GM23338 (cell line): ENCODE data around the gene FURIN. TPM values are rescaled to one million over a fixed set of nuclear protein-coding genes. Genes with fewer than 3 reads are reported as not detected.

ENCODE experiments used
- ATAC-seq: fragments of 200-7000 bp; cut with Tn5 transposase; 3 replicates; pipeline ENCODE4 v1.9.1; 2020
- DNase-seq: peaks from one replicate; pipeline ENCODE4 v3.0.0-alpha.2; 2015; ENCODE audit warnings: low spot score
- H2AFZ ChIP-seq: fragments of 200-600 bp; sonication (generic); 2 replicates; pipeline ENCODE4 v1.8.0; 2016; ENCODE audit warnings: antibody characterized with exemption, mild to moderate bottlenecking, moderate library complexity
- H3F3A ChIP-seq: fragments of 200-600 bp; sonication (generic); replicated peaks from 2 replicates; pipeline ENCODE4 v1.8.0; 2017; ENCODE audit warnings: antibody characterized with exemption, mixed run types, low read depth
- H3K27ac ChIP-seq: fragments of 200-600 bp; sonication (generic); 2 replicates; pipeline ENCODE4 v1.6.1; 2016; ENCODE audit warnings: low read depth
- H3K27me3 ChIP-seq: fragments of 200-600 bp; sonication (generic); 2 replicates; pipeline ENCODE4 v1.8.0; 2016; ENCODE audit warnings: mild to moderate bottlenecking, mixed run types, moderate library complexity; ENCODE audit not compliant: insufficient read depth
- H3K36me3 ChIP-seq: fragments of 200-600 bp; sonication (generic); 2 replicates; pipeline ENCODE4 v1.8.0; 2016; ENCODE audit warnings: mild to moderate bottlenecking; ENCODE audit not compliant: insufficient read depth
- H3K4me1 ChIP-seq: fragments of 200-600 bp; sonication (generic); 2 replicates; pipeline ENCODE4 v1.8.0; 2016; ENCODE audit warnings: mild to moderate bottlenecking, moderate library complexity; ENCODE audit not compliant: insufficient read depth
- H3K4me2 ChIP-seq: fragments of 200-600 bp; sonication (generic); 2 replicates; pipeline ENCODE4 v1.7.1; 2017; ENCODE audit warnings: mixed run types
- H3K4me3 ChIP-seq: fragments of 200-600 bp; sonication (generic); 2 replicates; pipeline ENCODE4 v1.6.1; 2016; ENCODE audit warnings: mixed run types
- H3K79me2 ChIP-seq: fragments of 200-600 bp; sonication (generic); replicated peaks from 2 replicates; pipeline ENCODE4 v1.8.0; 2017; ENCODE audit warnings: mild to moderate bottlenecking; ENCODE audit not compliant: insufficient read depth
- H3K9me2 ChIP-seq: fragments of 200-600 bp; sonication (generic); 2 replicates; pipeline ENCODE4 v1.8.0; 2017; ENCODE audit not compliant: insufficient read depth
- H4K20me1 ChIP-seq: fragments of 200-600 bp; sonication (generic); replicated peaks from 2 replicates; pipeline ENCODE4 v1.8.0; 2017; ENCODE audit warnings: mild to moderate bottlenecking; ENCODE audit not compliant: insufficient read depth
- H3K27ac Mint-ChIP-seq: 2 replicates; pipeline ENCODE4 v1.8.0; 2020; ENCODE audit warnings: inconsistent platforms, mild to moderate bottlenecking, moderate library complexity, mixed read lengths
- H3K27me3 Mint-ChIP-seq: 3 replicates; pipeline ENCODE4 v1.8.0; 2022; ENCODE audit warnings: low read depth, mild to moderate bottlenecking, moderate library complexity, mixed read lengths, inconsistent platforms; ENCODE audit not compliant: insufficient read depth, poor library complexity
- H3K36me3 Mint-ChIP-seq: 3 replicates; pipeline ENCODE4 v1.8.0; 2021; ENCODE audit warnings: low read depth, mild to moderate bottlenecking, inconsistent platforms, moderate library complexity, mixed read lengths
- H3K4me1 Mint-ChIP-seq: 3 replicates; pipeline ENCODE4 v1.8.0; 2020; ENCODE audit warnings: mild to moderate bottlenecking, inconsistent platforms, mixed read lengths
- H3K4me3 Mint-ChIP-seq: 3 replicates; pipeline ENCODE4 v1.8.0; 2021; ENCODE audit warnings: moderate library complexity, mild to moderate bottlenecking, inconsistent platforms, mixed read lengths
- H3K9me3 Mint-ChIP-seq: 3 replicates; pipeline ENCODE4 v1.8.0; 2020; ENCODE audit warnings: moderate library complexity, mild to moderate bottlenecking, inconsistent platforms, mixed read lengths
- ETS1 ChIP-seq: IDR thresholded peaks from 2 replicates; pipeline ENCODE4 v1.6.1; 2016; ENCODE audit warnings: antibody characterized with exemption
- EZH2 ChIP-seq: fragments of 200-600 bp; sonication (generic); IDR thresholded peaks from one replicate; pipeline ENCODE4 v1.8.0; 2017; ENCODE audit warnings: antibody characterized with exemption, mild to moderate bottlenecking, low read depth; ENCODE audit not compliant: unreplicated experiment
- EZH2phosphoT487 ChIP-seq: fragments of 200-600 bp; sonication (generic); IDR thresholded peaks from one replicate; pipeline ENCODE4 v1.8.1; 2018; ENCODE audit warnings: antibody characterized with exemption; ENCODE audit not compliant: unreplicated experiment
- JUNB ChIP-seq: IDR thresholded peaks from one replicate; pipeline ENCODE4 v1.6.1; 2016; ENCODE audit warnings: antibody characterized with exemption; ENCODE audit not compliant: unreplicated experiment
- NANOG ChIP-seq: IDR thresholded peaks from 2 replicates; pipeline ENCODE4 v1.6.1; 2016; ENCODE audit warnings: antibody characterized with exemption, borderline replicate concordance
- POLR2AphosphoS5 ChIP-seq: IDR thresholded peaks from 2 replicates; pipeline ENCODE4 v1.6.1; 2016; ENCODE audit warnings: antibody characterized with exemption, low read depth
- STAT1 ChIP-seq: IDR thresholded peaks from one replicate; pipeline ENCODE4 v1.6.1; 2016; ENCODE audit warnings: antibody characterized with exemption; ENCODE audit not compliant: unreplicated experiment
- ZNF331 ChIP-seq: fragments of 250-450 bp; sonication (Bioruptor Pico); IDR thresholded peaks from 2 replicates; pipeline ENCODE4 v1.5.0; 2020; ENCODE audit warnings: low read depth, mild to moderate bottlenecking, moderate library complexity
- ZNF462 ChIP-seq: fragments of 250-450 bp; sonication (Bioruptor Pico); IDR thresholded peaks from 2 replicates; pipeline ENCODE4 v1.5.0; 2020; ENCODE audit warnings: mild to moderate bottlenecking, moderate library complexity
- polyA plus RNA-seq: library from polyadenylated mRNA; unstranded; fragments of >200 nt; fragmentation: Nextera tagmentation; extraction: Ambion mirVana; gene quantifications from 2 replicates; pipeline ENCODE4 v1.2.1, GENCODE V29; 2016
- total RNA-seq: library from RNA; depleted of rRNA; stranded (reverse); fragments of >200 nt; shearing (Covaris generic); gene quantifications from 2 replicates; pipeline ENCODE4 v1.2.3, GENCODE V29; 2014
- TF ChIP-seq, protein P1 (sequence below): IDR thresholded peaks from one replicate; pipeline ENCODE4 v1.6.1; 2018; ENCODE audit warnings: antibody characterized with exemption; ENCODE audit not compliant: unreplicated experiment

Gene FURIN
- total and polyA plus RNA-seq, 2 experiments from 2014 or later, result 6.3 to 20.9 TPM

GRCh38 chr15:90872486-90873184 lies 4.2 kb downstream of the FURIN start:
- H3K36me3 ChIP-seq, result no peaks in the 10 kb centered on the region; the same call in 1 of the 2 replicates
- H3K79me2 ChIP-seq, result peaks cover 22% of the 10 kb centered on the region
- no peak for TF ChIP-seq STAT1
- TF ChIP-seq NANOG, result no peak
- no peak for TF ChIP-seq POLR2AphosphoS5
- no peak for TF ChIP-seq JUNB
- no peak for TF ChIP-seq ZNF331 (CRISPR knock-in tag)
- TF ChIP-seq ETS1, result no peak
- no peak for TF ChIP-seq EZH2phosphoT487
- no peak for TF ChIP-seq ZNF462 (CRISPR knock-in tag)
- TF ChIP-seq, protein P1, sequence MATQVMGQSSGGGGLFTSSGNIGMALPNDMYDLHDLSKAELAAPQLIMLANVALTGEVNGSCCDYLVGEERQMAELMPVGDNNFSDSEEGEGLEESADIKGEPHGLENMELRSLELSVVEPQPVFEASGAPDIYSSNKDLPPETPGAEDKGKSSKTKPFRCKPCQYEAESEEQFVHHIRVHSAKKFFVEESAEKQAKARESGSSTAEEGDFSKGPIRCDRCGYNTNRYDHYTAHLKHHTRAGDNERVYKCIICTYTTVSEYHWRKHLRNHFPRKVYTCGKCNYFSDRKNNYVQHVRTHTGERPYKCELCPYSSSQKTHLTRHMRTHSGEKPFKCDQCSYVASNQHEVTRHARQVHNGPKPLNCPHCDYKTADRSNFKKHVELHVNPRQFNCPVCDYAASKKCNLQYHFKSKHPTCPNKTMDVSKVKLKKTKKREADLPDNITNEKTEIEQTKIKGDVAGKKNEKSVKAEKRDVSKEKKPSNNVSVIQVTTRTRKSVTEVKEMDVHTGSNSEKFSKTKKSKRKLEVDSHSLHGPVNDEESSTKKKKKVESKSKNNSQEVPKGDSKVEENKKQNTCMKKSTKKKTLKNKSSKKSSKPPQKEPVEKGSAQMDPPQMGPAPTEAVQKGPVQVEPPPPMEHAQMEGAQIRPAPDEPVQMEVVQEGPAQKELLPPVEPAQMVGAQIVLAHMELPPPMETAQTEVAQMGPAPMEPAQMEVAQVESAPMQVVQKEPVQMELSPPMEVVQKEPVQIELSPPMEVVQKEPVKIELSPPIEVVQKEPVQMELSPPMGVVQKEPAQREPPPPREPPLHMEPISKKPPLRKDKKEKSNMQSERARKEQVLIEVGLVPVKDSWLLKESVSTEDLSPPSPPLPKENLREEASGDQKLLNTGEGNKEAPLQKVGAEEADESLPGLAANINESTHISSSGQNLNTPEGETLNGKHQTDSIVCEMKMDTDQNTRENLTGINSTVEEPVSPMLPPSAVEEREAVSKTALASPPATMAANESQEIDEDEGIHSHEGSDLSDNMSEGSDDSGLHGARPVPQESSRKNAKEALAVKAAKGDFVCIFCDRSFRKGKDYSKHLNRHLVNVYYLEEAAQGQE, result no peak
- no peak for TF ChIP-seq EZH2
- peak overlapping the region; percentile 83; the same call in 1 of the 2 replicates for H2AFZ ChIP-seq
- Mint-ChIP-seq H3K9me3 (no peaks in the 10 kb centered on the region), H3K4me1 (peaks cover 59% of the 10 kb centered on the region), H3K27ac (no peak overlapping the region), H3K36me3 (peaks cover 10% of the 10 kb centered on the region), H3K4me3 (peak overlapping the region; percentile 72), H3K27me3 (peaks cover 11% of the 10 kb centered on the region)
- no peaks in the 10 kb centered on the region for H3K9me2 ChIP-seq
- peak overlapping the region; percentile 76 for H3K4me3 ChIP-seq
- peaks cover 22% of the 10 kb centered on the region for H3F3A ChIP-seq
- no peaks in the 10 kb centered on the region for H4K20me1 ChIP-seq
- H3K27ac ChIP-seq, result 0 out of 2 replicates have a peak overlapping the region, but pooled peaks have one; percentile 23
- DNase-seq (no peak), ATAC-seq (no peak)
- H3K4me1 ChIP-seq, result peaks cover 55% of the 10 kb centered on the region
- H3K27me3 ChIP-seq, result no peaks in the 10 kb centered on the region
- peak overlapping the region; percentile 84 for H3K4me2 ChIP-seq
